CD4-positive, alpha-beta T cell treated with Interleukin-10 for 1 hour (primary cell): ENCODE data around the gene CCR5AS.
"Not testable (repeated sequence)": the region's sequence is repeated elsewhere in the genome, so short reads cannot be mapped to it uniquely, and the experiment has no call there.

Source experiments
- DNase-seq: peaks from one replicate; pipeline ENCODE4 v3.0.0-alpha.2; 2020

The CCR5AS gene

DNA sequence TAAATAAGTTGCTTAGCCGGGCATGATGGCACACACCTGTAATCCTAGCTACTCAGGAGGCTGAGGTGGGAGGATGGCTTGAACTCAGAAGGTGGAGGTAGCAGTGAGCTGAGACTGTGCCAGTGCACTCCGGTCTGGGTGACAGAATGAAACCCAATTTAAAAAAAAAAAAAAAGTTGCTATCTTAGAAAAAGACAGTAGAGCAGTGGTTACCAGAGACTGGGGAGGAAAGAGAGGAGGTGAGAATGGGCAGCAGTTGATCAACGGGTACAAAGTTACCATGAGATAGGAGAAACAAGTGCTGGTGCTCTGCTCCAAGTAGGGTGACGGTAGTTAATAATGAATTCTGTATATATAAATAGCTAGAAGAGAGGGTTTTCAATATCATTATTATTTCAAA lies 53.8 kb downstream of the CCR5AS start:
- DNase-seq = no peak

DNA sequence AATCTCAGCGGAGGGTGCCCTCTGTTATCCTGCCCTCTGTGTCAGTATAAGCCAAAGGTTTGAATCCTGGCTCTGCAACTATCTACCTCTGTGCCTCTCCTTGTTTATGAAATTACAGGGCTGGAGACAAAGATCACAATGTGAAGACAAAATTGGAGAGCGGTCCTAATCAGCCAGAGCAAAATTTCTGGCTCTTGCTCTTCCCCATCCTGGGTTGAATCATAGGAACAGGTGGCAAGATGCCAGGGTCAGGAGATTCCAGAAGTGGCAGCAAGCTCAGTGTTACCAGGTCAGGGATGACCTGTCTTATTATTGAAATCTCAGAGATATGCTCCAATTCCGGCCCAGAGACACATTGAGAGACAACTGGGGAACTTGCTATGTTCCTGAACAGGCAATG lies 55.2 kb downstream of the CCR5AS start:
- DNase-seq = no peak

DNA sequence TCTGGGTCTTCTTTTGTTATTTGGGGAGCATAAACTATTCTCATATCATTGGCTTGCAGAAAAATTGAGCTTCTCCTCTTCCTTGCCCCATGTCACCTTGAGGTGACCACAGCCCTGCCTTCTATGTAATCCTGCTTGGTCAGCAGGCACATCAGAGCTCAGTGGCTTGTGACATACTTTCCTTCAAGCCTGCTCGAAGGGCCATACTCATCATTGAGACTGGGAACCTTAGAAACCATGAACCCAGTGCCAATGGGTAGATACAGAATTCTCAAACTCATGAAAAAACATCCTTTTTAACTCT lies 56.7 kb downstream of the CCR5AS start:
- DNase-seq = no peak

DNA sequence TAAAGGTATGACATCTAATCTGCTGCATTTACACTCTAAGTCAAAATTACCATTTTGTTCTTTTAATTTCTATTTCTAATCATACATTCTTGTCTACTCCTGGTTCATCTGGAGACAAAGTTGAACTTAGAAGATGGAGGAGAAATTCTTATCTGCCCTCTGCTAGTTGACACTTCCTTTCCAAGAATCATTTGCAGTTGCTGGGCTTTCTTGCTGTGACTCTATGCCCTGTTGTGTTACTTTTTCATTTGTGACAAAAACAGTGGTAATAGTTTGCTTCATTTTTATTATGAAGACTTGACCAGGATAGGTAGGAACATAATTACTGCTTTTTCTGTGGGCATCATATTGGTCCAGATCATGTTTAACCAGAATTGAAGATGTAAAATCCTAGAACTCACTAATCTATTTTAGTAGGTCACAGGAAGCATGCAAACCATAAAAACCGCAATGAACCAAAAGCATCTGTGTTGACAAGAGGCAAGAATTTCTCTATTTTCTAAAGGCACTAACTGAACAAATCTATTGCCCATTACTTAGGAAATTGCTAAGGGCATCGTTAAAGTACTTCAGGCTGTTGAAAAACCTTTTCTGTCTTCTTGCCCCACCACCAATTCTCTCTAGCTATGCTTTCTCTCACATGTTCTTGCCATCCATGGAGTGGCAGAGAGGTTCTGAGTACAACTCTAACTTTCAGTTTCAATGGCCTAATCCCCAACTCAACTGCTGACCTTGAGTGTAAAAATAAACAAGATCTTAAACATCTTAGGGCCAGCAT lies 57.2 kb downstream of the CCR5AS start:
- DNase-seq = peak; percentile 41

- no peak for DNase-seq
Observed at GRCh38 chr3:46348823-46349482, 57.9 kb downstream of the CCR5AS start.

GRCh38 chr3:46344476-46344875 lies 62.4 kb downstream of the CCR5AS start:
- no peak for DNase-seq

DNA sequence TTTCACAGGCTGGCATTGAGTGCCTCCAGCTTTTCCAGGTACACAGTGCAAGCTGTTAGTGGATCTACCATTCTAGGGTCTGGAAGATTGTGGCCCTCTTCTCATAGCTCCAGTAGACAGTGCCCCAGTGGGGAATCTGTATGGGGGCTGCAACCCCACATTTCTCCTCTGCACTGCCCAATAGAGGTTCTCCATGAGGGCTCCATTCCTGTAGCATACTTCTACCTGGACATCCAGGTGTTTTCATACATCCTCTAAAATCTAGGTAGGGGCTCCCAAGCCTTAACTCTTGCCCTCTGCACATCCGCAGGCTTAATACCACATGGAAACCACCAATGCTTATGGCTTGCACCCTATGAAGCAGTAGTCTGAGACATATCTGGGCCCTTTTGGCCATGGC lies 68.0 kb downstream of the CCR5AS start:
- no peak for DNase-seq

GRCh38 chr3:46337911-46338310 lies 69.0 kb downstream of the CCR5AS start:
- no peak for DNase-seq

DNA sequence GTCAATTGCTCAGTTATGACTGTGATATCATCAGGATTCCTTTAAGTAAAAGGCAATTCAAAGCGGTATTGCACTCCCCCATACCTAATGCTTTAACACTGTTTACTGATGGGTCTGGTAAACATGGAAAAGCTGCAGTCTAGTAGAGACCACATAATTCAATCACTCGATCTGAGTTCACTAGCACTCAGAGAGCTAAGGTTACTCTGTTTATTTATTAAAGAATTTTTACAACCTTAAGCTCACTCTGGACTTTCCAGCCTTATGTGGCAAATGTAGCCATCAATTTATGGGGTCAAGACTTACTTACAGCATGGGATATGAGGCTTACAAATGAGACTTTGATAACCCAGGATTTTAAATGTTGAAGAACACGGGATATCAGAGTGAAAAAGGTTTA lies 71.3 kb downstream of the CCR5AS start:
- no peak for DNase-seq

- no peak for DNase-seq
Observed at GRCh38 chr3:46334741-46335478, 72.0 kb downstream of the CCR5AS start.

DNA sequence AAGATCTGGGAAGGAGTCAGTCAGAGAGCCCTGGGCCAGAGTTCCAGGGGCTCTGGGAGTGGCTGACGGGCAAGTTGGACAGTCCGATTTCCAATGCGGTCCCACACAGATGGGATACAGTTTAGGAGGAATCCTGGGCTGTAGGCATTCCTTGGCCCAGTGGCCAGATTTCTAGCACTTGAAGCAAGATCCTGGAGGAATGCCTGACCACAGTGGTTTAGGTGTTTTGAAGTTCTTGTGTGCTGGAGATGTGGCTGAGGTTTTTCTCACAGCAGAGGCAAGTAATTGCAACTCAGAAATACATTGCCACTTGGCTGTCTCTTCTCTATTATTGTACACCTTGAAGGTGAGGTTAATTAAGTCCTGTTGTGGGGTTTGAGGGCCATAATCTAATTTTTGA lies 76.2 kb downstream of the CCR5AS start:
- DNase-seq = not testable (repeated sequence)

DNA sequence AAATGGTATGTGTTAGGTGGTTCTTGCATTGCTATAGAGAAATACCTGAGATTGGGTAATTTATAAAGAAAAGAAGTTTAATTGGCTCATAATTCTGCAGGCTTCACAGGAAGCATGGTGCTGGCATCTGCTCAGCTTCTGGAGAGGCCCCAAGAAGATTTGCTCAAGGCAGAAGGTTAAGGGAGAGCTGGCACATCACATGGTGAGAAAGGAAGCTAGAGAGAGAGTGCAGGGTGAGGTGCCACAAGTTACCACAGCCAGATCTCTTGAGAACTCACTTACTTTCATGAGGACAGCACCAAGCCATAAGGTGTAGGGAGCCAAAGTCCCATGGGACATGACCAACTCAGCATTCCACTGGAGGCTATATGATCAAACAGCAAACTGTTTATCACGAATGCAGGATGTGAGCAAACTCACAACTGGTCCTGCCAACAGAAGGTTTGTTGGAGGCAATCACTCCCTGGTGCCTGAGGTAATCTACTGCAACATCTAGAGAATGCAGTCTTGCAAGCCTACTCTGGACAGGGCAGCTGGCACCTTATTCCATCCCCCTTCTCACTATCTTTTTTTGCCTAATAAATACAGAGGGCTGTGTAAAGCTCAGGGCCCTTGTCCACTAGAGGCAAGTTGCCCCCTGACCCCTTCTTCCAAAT lies 81.1 kb downstream of the CCR5AS start:
- no peak for DNase-seq

DNA sequence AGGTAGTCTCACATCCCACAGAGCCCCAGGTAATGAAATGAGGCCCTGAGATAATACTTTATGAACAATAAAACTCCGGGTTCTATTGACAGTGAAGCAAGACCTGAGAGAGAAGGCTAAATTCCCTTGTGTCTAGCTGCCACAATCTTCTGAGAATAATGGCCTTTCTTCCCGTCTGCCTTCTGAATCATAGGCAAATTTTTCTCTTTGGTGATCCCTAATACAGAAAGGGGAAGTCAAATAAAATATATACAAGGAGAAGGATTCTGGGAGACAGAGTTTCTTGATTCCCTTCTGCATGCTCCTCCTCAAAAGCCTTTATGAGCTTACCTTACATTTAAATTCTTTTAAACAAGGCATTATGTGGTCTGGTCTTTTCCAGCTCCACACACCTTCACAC lies 82.8 kb downstream of the CCR5AS start:
- DNase-seq = no peak

DNA sequence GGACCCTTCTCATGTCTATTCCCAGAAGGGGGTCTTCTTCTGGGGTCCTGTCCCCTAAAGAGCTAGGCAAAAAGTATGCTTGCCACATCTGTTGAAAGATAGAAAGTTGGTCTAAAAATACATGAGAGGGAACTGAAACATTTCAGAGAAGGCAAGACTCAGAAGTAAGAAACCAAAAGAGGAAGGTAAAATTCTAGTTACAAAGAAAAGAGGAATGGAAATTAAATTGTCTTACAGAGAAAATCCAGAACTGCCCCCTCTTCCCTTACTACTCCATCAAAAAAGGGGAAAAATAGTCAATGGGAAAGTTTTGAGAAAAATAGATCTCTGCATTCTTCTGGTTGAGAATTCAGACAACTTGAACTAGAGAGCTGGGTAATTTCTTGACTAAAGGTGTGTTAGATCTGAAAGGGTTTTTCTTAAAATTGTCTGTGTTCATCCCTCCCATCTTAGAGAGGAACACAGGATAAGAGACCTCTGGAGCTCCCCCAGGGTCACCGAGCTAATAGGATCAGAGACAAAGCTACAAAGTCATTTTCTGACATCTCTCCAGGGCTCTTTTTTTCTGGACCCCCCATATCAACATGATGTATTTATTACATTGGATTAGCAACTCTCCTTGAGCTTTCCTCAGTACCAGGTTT lies 85.3 kb downstream of the CCR5AS start:
- no peak for DNase-seq

GRCh38 chr3:46318207-46318927 lies 88.5 kb downstream of the CCR5AS start:
- no peak for DNase-seq

DNA sequence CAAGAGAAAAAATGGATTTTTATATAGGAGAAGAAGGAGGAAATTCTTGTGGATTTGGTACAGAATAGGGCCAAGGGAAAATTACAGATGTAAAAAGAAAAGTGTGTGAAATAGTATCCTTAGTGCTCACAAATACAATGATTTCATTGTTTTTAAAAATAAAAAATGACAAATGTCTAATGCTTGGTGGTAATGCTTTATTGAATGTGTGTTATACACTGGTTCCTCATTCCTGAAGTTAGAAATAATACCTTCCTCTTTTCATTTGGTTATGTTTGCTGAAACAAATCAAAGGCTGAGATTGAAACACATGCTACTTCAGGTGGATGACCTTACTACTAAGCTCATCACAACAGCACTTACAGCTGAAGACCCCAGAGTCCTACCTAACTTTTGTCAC lies 90.7 kb downstream of the CCR5AS start:
- DNase-seq = no peak

DNA sequence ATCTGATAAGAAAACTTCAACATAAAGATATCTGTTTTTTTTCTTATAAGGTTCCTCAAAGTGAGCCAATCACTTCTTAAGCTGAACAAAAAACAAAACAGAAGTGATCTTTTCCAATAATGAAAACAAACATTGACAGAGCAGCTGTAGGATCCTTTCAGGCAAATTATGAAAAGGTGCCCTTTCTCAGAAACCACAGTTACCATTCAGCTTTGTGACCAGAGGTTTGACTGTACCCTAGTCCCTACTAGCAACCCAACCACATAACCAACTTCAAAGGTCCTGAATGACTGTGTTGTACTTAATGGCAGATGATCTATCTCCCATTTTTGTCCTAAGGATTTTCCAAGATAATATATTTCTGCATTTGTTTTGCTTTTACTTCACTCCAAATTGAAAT lies 92.3 kb downstream of the CCR5AS start:
- DNase-seq = no peak
